ENCODE measurements around the gene MAP4K2. TPM values are rescaled to one million over a fixed set of nuclear protein-coding genes. Genes with fewer than 3 reads are reported as not detected.

MAP4K2 gene
- total and polyA plus RNA-seq, 2 of the 13 experiments (the other 11 are each of a cell fraction or from before 2014, with no cell fraction given), result 8.3 to 17.6 TPM

- TF ChIP-seq, protein P1, sequence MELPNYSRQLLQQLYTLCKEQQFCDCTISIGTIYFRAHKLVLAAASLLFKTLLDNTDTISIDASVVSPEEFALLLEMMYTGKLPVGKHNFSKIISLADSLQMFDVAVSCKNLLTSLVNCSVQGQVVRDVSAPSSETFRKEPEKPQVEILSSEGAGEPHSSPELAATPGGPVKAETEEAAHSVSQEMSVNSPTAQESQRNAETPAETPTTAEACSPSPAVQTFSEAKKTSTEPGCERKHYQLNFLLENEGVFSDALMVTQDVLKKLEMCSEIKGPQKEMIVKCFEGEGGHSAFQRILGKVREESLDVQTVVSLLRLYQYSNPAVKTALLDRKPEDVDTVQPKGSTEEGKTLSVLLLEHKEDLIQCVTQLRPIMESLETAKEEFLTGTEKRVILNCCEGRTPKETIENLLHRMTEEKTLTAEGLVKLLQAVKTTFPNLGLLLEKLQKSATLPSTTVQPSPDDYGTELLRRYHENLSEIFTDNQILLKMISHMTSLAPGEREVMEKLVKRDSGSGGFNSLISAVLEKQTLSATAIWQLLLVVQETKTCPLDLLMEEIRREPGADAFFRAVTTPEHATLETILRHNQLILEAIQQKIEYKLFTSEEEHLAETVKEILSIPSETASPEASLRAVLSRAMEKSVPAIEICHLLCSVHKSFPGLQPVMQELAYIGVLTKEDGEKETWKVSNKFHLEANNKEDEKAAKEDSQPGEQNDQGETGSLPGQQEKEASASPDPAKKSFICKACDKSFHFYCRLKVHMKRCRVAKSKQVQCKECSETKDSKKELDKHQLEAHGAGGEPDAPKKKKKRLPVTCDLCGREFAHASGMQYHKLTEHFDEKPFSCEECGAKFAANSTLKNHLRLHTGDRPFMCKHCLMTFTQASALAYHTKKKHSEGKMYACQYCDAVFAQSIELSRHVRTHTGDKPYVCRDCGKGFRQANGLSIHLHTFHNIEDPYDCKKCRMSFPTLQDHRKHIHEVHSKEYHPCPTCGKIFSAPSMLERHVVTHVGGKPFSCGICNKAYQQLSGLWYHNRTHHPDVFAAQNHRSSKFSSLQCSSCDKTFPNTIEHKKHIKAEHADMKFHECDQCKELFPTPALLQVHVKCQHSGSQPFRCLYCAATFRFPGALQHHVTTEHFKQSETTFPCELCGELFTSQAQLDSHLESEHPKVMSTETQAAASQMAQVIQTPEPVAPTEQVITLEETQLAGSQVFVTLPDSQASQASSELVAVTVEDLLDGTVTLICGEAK (IDR thresholded peaks at IDR 0.05), result no peak
- TF ChIP-seq, protein P1 (CRISPR knock-in tag; IDR thresholded peaks at IDR 0.05), result no peak
- TF ChIP-seq TARDBP (CRISPR knock-in tag; IDR thresholded peaks at IDR 0.05) (no peak), SKIL (CRISPR knock-in tag; IDR thresholded peaks at IDR 0.05; ENCODE audit: borderline replicate concordance) (no peak), MED1 (CRISPR knock-in tag; IDR thresholded peaks at IDR 0.05) (no peak), ZNF589 (CRISPR knock-in tag; conservative IDR thresholded peaks at IDR 0.05) (no peak), ELF3 (CRISPR knock-in tag; IDR thresholded peaks at IDR 0.05) (no peak)
- TF ChIP-seq, protein P2, sequence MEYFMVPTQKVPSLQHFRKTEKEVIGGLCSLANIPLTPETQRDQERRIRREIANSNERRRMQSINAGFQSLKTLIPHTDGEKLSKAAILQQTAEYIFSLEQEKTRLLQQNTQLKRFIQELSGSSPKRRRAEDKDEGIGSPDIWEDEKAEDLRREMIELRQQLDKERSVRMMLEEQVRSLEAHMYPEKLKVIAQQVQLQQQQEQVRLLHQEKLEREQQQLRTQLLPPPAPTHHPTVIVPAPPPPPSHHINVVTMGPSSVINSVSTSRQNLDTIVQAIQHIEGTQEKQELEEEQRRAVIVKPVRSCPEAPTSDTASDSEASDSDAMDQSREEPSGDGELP (IDR thresholded peaks at IDR 0.05; ENCODE audit: borderline replicate concordance, low read depth), result no peak
- TF ChIP-seq, protein P3, sequence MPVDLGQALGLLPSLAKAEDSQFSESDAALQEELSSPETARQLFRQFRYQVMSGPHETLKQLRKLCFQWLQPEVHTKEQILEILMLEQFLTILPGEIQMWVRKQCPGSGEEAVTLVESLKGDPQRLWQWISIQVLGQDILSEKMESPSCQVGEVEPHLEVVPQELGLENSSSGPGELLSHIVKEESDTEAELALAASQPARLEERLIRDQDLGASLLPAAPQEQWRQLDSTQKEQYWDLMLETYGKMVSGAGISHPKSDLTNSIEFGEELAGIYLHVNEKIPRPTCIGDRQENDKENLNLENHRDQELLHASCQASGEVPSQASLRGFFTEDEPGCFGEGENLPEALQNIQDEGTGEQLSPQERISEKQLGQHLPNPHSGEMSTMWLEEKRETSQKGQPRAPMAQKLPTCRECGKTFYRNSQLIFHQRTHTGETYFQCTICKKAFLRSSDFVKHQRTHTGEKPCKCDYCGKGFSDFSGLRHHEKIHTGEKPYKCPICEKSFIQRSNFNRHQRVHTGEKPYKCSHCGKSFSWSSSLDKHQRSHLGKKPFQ (CRISPR knock-in tag; IDR thresholded peaks at IDR 0.05; ENCODE audit: insufficient replicate concordance), result no peak
- TF ChIP-seq, protein P4, sequence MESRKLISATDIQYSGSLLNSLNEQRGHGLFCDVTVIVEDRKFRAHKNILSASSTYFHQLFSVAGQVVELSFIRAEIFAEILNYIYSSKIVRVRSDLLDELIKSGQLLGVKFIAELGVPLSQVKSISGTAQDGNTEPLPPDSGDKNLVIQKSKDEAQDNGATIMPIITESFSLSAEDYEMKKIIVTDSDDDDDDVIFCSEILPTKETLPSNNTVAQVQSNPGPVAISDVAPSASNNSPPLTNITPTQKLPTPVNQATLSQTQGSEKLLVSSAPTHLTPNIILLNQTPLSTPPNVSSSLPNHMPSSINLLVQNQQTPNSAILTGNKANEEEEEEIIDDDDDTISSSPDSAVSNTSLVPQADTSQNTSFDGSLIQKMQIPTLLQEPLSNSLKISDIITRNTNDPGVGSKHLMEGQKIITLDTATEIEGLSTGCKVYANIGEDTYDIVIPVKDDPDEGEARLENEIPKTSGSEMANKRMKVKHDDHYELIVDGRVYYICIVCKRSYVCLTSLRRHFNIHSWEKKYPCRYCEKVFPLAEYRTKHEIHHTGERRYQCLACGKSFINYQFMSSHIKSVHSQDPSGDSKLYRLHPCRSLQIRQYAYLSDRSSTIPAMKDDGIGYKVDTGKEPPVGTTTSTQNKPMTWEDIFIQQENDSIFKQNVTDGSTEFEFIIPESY (CRISPR knock-in tag; IDR thresholded peaks at IDR 0.05), result no peak
- TF ChIP-seq, protein P5, sequence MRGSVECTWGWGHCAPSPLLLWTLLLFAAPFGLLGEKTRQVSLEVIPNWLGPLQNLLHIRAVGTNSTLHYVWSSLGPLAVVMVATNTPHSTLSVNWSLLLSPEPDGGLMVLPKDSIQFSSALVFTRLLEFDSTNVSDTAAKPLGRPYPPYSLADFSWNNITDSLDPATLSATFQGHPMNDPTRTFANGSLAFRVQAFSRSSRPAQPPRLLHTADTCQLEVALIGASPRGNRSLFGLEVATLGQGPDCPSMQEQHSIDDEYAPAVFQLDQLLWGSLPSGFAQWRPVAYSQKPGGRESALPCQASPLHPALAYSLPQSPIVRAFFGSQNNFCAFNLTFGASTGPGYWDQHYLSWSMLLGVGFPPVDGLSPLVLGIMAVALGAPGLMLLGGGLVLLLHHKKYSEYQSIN (CRISPR knock-in tag; IDR thresholded peaks at IDR 0.05; ENCODE audit: borderline replicate concordance), result no peak
These were observed 29.6 kb upstream of the MAP4K2 start (continued) for GRCh38 chr11:64832467-64833197.
